ENCODE results near the gene CCR6. TPM values are rescaled to one million over a fixed set of nuclear protein-coding genes. Genes with fewer than 3 reads are reported as not detected.

Gene CCR6
- total RNA-seq, 1 donor from 2014 or later, result not detected

DNA sequence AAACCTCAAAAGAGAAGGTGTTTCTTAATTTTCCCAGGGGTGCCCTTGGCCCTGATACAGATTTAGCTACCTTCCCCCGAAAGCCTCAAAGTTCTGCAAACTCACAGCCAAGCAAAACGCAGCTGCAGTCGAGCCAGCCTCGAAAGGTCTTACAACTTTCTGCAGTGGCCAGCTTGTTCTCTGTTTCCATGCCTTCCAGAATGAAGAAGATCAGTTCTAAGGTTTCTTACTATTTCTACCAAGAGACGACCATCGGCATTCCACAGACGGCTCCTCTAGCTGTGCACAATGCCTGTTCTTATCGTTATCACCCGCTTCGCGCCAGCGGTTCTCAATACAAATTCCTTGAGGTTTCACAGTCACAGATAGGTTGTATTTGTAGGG lies 28.5 kb upstream of the CCR6 start:
- H3K27me3 Mint-ChIP-seq (ENCODE audit: unreplicated experiment), result peaks cover 7% of the 10 kb centered on the region
- DNase-seq (ENCODE audit: low spot score), result no peak
- H3K4me3 Mint-ChIP-seq (ENCODE audit: unreplicated experiment), result no peak overlapping the region
- no peaks in the 10 kb centered on the region for H3K9me3 Mint-ChIP-seq (ENCODE audit: unreplicated experiment)
- peaks cover 4% of the 10 kb centered on the region for H3K36me3 Mint-ChIP-seq (ENCODE audit: low read depth, unreplicated experiment)
- H3K4me1 Mint-ChIP-seq (ENCODE audit: unreplicated experiment), result peaks cover 33% of the 10 kb centered on the region
- TF ChIP-seq, protein P1, sequence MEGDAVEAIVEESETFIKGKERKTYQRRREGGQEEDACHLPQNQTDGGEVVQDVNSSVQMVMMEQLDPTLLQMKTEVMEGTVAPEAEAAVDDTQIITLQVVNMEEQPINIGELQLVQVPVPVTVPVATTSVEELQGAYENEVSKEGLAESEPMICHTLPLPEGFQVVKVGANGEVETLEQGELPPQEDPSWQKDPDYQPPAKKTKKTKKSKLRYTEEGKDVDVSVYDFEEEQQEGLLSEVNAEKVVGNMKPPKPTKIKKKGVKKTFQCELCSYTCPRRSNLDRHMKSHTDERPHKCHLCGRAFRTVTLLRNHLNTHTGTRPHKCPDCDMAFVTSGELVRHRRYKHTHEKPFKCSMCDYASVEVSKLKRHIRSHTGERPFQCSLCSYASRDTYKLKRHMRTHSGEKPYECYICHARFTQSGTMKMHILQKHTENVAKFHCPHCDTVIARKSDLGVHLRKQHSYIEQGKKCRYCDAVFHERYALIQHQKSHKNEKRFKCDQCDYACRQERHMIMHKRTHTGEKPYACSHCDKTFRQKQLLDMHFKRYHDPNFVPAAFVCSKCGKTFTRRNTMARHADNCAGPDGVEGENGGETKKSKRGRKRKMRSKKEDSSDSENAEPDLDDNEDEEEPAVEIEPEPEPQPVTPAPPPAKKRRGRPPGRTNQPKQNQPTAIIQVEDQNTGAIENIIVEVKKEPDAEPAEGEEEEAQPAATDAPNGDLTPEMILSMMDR (IDR thresholded peaks at IDR 0.05; ENCODE audit: unreplicated experiment), result no peak
- peak overlapping the region; percentile 64 for H3K27ac Mint-ChIP-seq (ENCODE audit: unreplicated experiment)

DNA sequence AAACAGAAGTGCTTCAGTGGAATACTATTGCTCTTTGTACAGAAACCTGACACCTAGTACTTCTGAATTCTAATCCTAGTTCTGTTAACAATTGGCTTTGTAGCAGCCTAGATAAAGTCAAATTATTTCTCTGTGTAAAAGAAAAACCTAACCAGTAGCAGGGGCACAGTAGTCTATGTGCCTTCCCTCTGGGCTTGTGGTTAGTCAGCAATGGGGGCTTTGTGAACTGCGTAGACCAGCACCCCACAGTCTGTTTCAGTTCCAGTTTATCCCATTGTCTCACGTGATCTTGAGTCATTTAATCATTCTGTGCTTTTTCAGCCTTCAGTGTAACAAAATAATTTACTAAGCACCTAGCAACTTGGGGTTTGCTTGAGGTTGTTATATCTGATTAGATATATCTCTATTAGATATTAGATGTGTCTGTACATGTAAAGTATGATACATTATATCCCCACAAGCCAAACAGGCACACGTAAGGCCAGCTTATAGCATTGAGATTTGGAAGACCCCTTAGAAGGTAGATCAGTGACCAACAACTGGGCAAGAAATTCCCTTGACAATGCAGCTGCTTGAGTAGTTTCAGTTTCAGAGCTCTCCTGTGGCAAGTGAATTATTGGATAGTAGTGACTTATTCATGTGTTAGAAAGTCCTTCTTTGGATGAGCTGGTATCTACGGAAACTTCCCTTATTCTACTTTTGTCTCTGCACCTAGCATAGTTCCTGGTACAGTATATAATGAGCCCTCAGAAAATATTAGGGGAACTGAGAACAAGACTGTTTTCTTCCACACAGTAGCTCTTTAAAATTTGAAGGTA lies 27.9 kb upstream of the CCR6 start:
- TF ChIP-seq, protein P1 (IDR thresholded peaks at IDR 0.05; ENCODE audit: unreplicated experiment), result no peak
- Mint-ChIP-seq H3K4me3 (ENCODE audit: unreplicated experiment) (no peak overlapping the region), H3K36me3 (ENCODE audit: low read depth, unreplicated experiment) (peaks cover 4% of the 10 kb centered on the region), H3K9me3 (ENCODE audit: unreplicated experiment) (no peaks in the 10 kb centered on the region), H3K27ac (ENCODE audit: unreplicated experiment) (peak overlapping the region; percentile 64), H3K4me1 (ENCODE audit: unreplicated experiment) (peaks cover 37% of the 10 kb centered on the region), H3K27me3 (ENCODE audit: unreplicated experiment) (peaks cover 7% of the 10 kb centered on the region)
- DNase-seq (ENCODE audit: low spot score), result no peak

DNA sequence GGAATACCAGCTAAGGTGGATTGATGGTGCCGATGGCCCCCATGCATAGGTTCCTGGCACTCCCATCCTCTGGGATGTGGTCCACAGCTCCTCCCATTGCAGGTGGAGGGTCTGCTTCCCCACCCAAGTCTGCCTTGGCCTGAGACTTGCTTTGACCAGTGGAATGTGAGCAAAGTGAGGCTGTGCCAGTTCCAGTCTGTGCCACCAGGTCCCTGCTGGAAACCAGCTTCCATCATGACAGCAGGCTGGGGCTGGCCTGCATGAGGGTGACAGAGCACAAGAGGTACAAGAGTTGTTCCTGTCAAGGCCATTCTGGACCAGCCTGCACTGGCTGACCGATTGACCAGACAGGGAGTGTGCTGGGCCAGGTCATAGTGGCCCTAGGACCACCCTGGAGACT lies 27.0 kb upstream of the CCR6 start:
- H3K27ac Mint-ChIP-seq (ENCODE audit: unreplicated experiment), result no peak overlapping the region
- peaks cover 5% of the 10 kb centered on the region for H3K27me3 Mint-ChIP-seq (ENCODE audit: unreplicated experiment)
- DNase-seq (ENCODE audit: low spot score), result no peak
- H3K4me3 Mint-ChIP-seq (ENCODE audit: unreplicated experiment), result no peak overlapping the region
- no peaks in the 10 kb centered on the region for H3K9me3 Mint-ChIP-seq (ENCODE audit: unreplicated experiment)
- H3K4me1 Mint-ChIP-seq (ENCODE audit: unreplicated experiment), result peaks cover 32% of the 10 kb centered on the region
- H3K36me3 Mint-ChIP-seq (ENCODE audit: low read depth, unreplicated experiment), result peaks cover 4% of the 10 kb centered on the region
- TF ChIP-seq, protein P1 (IDR thresholded peaks at IDR 0.05; ENCODE audit: unreplicated experiment), result no peak

DNA sequence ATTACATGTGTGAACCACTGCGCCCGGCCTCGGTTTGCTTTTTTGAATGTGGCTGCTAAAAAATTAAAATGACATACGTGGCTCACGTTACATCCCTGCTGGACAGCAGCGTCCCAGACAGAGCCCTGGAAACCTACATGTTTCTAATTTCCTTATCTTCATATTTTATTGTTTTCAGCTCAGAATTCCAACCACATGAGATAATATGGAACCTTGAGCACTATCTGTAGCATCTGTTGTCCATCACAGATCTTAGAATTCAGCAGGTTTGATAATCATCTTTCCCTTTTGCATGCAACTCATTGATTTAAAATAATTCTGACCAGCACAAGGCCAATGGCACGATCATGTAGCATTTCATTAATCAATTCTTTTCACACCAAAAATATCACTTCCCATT lies 25.9 kb upstream of the CCR6 start:
- no peak overlapping the region for H3K4me3 Mint-ChIP-seq (ENCODE audit: unreplicated experiment)
- TF ChIP-seq, protein P1 (IDR thresholded peaks at IDR 0.05; ENCODE audit: unreplicated experiment), result no peak
- H3K27me3 Mint-ChIP-seq (ENCODE audit: unreplicated experiment), result peaks cover 5% of the 10 kb centered on the region
- H3K9me3 Mint-ChIP-seq (ENCODE audit: unreplicated experiment), result no peaks in the 10 kb centered on the region
- peaks cover 4% of the 10 kb centered on the region for H3K36me3 Mint-ChIP-seq (ENCODE audit: low read depth, unreplicated experiment)
- H3K4me1 Mint-ChIP-seq (ENCODE audit: unreplicated experiment), result peaks cover 26% of the 10 kb centered on the region
- no peak overlapping the region for H3K27ac Mint-ChIP-seq (ENCODE audit: unreplicated experiment)
- no peak for DNase-seq (ENCODE audit: low spot score)

DNA sequence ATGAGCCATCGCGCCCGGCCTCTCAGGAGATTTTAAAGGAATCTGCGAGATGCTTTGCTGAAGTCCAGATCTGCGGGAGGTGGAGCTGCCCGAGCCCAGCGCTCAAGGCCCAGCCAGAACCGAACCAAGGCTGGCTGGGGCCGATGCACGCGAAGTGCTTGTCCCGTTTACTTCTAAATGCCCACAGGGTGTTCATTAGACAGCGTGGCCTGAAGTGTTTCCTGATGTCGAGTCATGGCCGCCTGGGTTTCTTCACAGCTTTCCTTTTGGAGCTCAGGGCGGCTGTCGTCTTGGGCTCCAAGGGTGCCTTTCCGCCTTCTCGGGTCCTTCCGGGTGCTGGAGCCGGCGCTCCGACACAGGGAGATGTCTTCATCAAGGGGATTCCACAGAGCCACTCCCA lies 25.1 kb upstream of the CCR6 start:
- Mint-ChIP-seq H3K36me3 (ENCODE audit: low read depth, unreplicated experiment) (peaks cover 4% of the 10 kb centered on the region), H3K4me1 (ENCODE audit: unreplicated experiment) (peaks cover 22% of the 10 kb centered on the region), H3K9me3 (ENCODE audit: unreplicated experiment) (no peaks in the 10 kb centered on the region), H3K27ac (ENCODE audit: unreplicated experiment) (no peak overlapping the region), H3K4me3 (ENCODE audit: unreplicated experiment) (no peak overlapping the region), H3K27me3 (ENCODE audit: unreplicated experiment) (peaks cover 6% of the 10 kb centered on the region)
- DNase-seq (ENCODE audit: low spot score), result no peak
- TF ChIP-seq, protein P1 (IDR thresholded peaks at IDR 0.05; ENCODE audit: unreplicated experiment), result no peak

All from endothelial cell (in vitro differentiated cells).